Heart left ventricle (tissue), 16 donors: Measurements from ENCODE around the gene ANP32D. TPM values are rescaled to one million over a fixed set of nuclear protein-coding genes. Genes with fewer than 3 reads are reported as not detected.
A peak's percentile ranks its signal among the peaks of the same experiment; 100 is the strongest.

Source experiments
- ATAC-seq, 4 donors: fragments of 200-7000 bp; cut with Tn5 transposase; one replicate each; pipeline ENCODE4 v1.9.1; 2020 to 2022; ENCODE audit warnings: moderate library complexity in 4 of 4, mild to moderate bottlenecking in 3 of 4, moderate number of reproducible peaks in 1 of 4
- DNase-seq, 5 donors: peaks; one replicate each; pipeline ENCODE4 v3.0.0-alpha.2; 2020
- H3K27ac ChIP-seq, 12 donors: fragments of 200-600 bp; sonication (generic) in 4 of 12; one replicate each; pipeline versions ENCODE4 v1.5.0 to v1.8.0; 2016 to 2022; ENCODE audit warnings: mild to moderate bottlenecking in 2 of 12
- H3K27me3 ChIP-seq, 9 donors: fragments of 200-600 bp; sonication (generic) in 2 of 9; one replicate each; pipeline versions ENCODE4 v1.5.1 to v1.8.0; 2016 to 2022; ENCODE audit warnings: mild to moderate bottlenecking in 3 of 9
- H3K36me3 ChIP-seq, 9 donors: fragments of 200-600 bp; sonication (generic) in 2 of 9; one replicate each; pipeline versions ENCODE4 v1.5.0 to v1.8.0; 2018 to 2022; ENCODE audit warnings: mild to moderate bottlenecking in 2 of 9
- H3K4me1 ChIP-seq, 12 donors: fragments of 200-600 bp; sonication (generic) in 4 of 12; one replicate each; pipeline versions ENCODE4 v1.5.0 to v1.8.0; 2016 to 2022; ENCODE audit warnings: mild to moderate bottlenecking in 3 of 12
- H3K4me3 ChIP-seq, 12 donors: fragments of 200-600 bp; sonication (generic) in 4 of 12; one replicate each; pipeline versions ENCODE4 v1.5.0 to v1.8.0; 2017 to 2022; ENCODE audit warnings: mild to moderate bottlenecking in 9 of 12, moderate library complexity in 4 of 12
- H3K9me3 ChIP-seq, 12 donors: fragments of 200-600 bp; sonication (generic) in 4 of 12; one replicate each; pipeline versions ENCODE4 v1.5.0 to v1.8.0; 2016 to 2022; ENCODE audit warnings: mild to moderate bottlenecking in 1 of 12
- POLR2A ChIP-seq, 2 donors: fragments of 450-650 bp; IDR thresholded peaks; one replicate each; pipeline ENCODE4 v1.6.1; 2017; ENCODE audit warnings: antibody characterized with exemption in 2 of 2, mild to moderate bottlenecking in 2 of 2, moderate library complexity in 2 of 2
- whole genome bisulfite sequencing, 4 donors: extraction: QIAGEN DNeasy Blood & Tissue Kit in 2 of 4; methylation state at CpG; one replicate each; pipeline versions ENCODE4 v1.1.5 to v1.1.7; 2013 to 2018; 5-methylcytosine and 5-hydroxymethylcytosine counted together
- intact Hi-C, 10 donors: fragments of 100-400 bp; cut with DNase I; formaldehyde crosslinking; loops; one replicate each; pipeline versions ENCODE4 v1.11.1 to v1.14.2; 2022
- polyA plus RNA-seq, 2 donors: library from polyadenylated mRNA; stranded (reverse); fragments of 200-250 nt; gene quantifications; one replicate each; pipeline ENCODE4 v1.2.3, GENCODE V29; 2013
- total RNA-seq, 9 donors: library from RNA; depleted of rRNA in 2 of 9; stranded (reverse); fragments of >200 nt in 2 of 9; fragmentation: NEBNext Ultra II Directional in 3 of 9; extraction: Animal tissue kit (Norgen Biotek cat#: 25700) in 3 of 9; gene quantifications; one replicate each; pipeline versions ENCODE4 v1.1.0 to v1.2.4, GENCODE V29; 2016 to 2023
- TF ChIP-seq, protein P1 (sequence below), 12 donors: fragments of 200-600 bp; sonication (generic) in 4 of 12; IDR thresholded peaks; one replicate each; pipeline versions ENCODE4 v1.5.0 to v1.8.0; 2018 to 2022; ENCODE audit warnings: antibody characterized with exemption in 12 of 12, mild to moderate bottlenecking in 5 of 12
- donor health status: ischemic (EF 13 %, LVEDD 7.1; RV severe dilation, severe dysfunction).
- donor health status: healthy with polysubstance abuse.
- donor health status: DM: no; HTN: yes; CAD: no.
- donor health status: DM: no; HTN: no; CAD: no.
- donor health status: ischemic (EF 25% LVEDD 6.9; RV normal size, moderate dysfunction).
- donor health status: ischemic (EF 25% LVEDD 5.7; RV mildly dilated, moderate dysfunction).
- donor health status: healthy.
- donor health status: DM: yes; HTN: yes; CAD: no.
- donor health status: ischemic (EF 35%, LVEDD 5.7; RV mildly dilated, moderate dysfunction).
- donor health status: nonischemic (EF 11% LVEDD 7.7; RV severe dilation, severe dysfunction).
- donor health status: DM: yes; HTN: yes; CAD: no.
- donor health status: PGD.
- donor health status: ischemic (EF 29% LVEDD 5.4; RV normal size, mild dysfunction).
- donor health status: nonischemic (EF 23%, LVEDD 6.1; RV moderate dilation, normal function).

ANP32D gene
- total and polyA plus RNA-seq, 11 donors: not detected

DNA sequence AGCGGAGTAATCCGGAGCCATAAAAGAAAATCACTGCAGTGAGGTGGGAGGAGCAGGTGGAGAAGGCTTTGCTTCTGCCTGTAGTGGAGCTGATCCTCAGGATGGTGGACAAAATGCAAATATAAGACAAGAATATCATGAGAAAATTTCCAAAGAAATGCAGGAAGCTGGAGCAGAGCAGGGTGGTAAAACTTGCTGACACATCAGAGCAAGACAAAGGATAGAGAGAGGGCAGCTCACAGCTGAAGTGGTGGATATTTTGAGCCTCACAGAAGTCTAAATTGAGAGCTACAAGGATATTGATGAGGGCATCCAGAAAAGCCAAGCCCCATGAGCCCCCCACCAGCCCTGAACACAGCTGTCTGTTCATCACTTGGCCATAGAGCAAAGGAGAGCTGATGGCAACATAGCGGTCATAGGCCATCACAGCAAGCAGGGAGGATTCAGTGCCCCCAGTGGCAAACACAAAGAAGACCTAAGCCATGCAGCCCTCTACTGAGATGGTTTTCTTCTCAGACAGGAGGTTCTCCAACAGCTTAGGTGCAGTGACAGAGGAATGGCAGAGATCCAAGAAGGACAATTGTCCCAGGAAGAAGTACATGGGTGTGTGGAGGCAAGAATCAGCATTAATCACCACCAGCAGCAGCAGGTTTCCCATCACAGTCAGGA, 30.0 kb upstream of the ANP32D start:
- no peaks in the 10 kb centered on the region for H3K9me3 ChIP-seq
- no peak for TF ChIP-seq POLR2A (IDR thresholded peaks at IDR 0.05)
- TF ChIP-seq, protein P1, sequence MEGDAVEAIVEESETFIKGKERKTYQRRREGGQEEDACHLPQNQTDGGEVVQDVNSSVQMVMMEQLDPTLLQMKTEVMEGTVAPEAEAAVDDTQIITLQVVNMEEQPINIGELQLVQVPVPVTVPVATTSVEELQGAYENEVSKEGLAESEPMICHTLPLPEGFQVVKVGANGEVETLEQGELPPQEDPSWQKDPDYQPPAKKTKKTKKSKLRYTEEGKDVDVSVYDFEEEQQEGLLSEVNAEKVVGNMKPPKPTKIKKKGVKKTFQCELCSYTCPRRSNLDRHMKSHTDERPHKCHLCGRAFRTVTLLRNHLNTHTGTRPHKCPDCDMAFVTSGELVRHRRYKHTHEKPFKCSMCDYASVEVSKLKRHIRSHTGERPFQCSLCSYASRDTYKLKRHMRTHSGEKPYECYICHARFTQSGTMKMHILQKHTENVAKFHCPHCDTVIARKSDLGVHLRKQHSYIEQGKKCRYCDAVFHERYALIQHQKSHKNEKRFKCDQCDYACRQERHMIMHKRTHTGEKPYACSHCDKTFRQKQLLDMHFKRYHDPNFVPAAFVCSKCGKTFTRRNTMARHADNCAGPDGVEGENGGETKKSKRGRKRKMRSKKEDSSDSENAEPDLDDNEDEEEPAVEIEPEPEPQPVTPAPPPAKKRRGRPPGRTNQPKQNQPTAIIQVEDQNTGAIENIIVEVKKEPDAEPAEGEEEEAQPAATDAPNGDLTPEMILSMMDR (IDR thresholded peaks at IDR 0.05): no peak
- no peak overlapping the region for H3K27ac ChIP-seq
- no peak for ATAC-seq
- H3K4me3 ChIP-seq: no peak overlapping the region
- H3K36me3 ChIP-seq: no peaks in the 10 kb centered on the region
- whole genome bisulfite sequencing, 4 donors: 91 to 94% (median 93%) methylated on average over 3 of the region's 3 CpGs
- H3K4me1 ChIP-seq: peaks cover 0 to 15% (median 8%) of the 10 kb centered on the region in 12 donors
- DNase-seq: no peak
- H3K27me3 ChIP-seq: no peaks in the 10 kb centered on the region
- intact Hi-C loops: loop anchor here in 1 of 10 donors (10.0 kb wide), 1 partner anchor 88 kb away; the partner anchor contains the start of gene ZNF641

DNA sequence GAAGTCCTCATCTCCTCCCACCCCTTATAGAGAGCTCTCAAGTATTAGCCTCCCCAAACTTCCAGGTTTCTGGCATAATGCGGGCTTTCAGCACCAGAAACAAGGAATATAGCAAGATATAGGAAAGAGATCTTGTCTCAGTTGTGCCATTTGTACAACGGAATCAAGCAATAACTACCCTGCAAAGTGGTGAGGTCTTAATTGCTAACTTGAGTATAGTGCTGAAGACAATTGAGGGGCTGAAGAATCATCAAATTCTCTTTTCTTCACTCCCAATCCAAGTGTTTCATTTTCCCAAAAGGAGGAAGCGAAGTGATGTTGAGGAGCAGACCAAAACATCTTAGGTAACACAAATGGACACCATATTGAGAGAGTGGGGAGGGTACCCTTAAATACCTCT, 26.8 kb upstream of the ANP32D start:
- ATAC-seq: no peak
- no peaks in the 10 kb centered on the region for H3K36me3 ChIP-seq
- no peak for DNase-seq
- H3K4me3 ChIP-seq: no peak overlapping the region
- H3K27ac ChIP-seq: peak overlapping the region in 1 of 12 donors; percentile 20
- intact Hi-C loops: loop anchor here in 1 of 10 donors (10.0 kb wide), 1 partner anchor 91 kb away; the partner anchor contains the start of gene ZNF641
- peaks cover 0 to 15% (median 8%) of the 10 kb centered on the region in 12 donors for H3K4me1 ChIP-seq
- H3K9me3 ChIP-seq: peaks cover 0 to 13% (median 0%) of the 10 kb centered on the region in 12 donors
- no peaks in the 10 kb centered on the region for H3K27me3 ChIP-seq
- WGBS, 4 donors: 80 to 98% (median 84%) methylated on average over 3 of the region's 3 CpGs
- TF ChIP-seq POLR2A (IDR thresholded peaks at IDR 0.05): no peak
- TF ChIP-seq, protein P1 (IDR thresholded peaks at IDR 0.05): no peak

DNA sequence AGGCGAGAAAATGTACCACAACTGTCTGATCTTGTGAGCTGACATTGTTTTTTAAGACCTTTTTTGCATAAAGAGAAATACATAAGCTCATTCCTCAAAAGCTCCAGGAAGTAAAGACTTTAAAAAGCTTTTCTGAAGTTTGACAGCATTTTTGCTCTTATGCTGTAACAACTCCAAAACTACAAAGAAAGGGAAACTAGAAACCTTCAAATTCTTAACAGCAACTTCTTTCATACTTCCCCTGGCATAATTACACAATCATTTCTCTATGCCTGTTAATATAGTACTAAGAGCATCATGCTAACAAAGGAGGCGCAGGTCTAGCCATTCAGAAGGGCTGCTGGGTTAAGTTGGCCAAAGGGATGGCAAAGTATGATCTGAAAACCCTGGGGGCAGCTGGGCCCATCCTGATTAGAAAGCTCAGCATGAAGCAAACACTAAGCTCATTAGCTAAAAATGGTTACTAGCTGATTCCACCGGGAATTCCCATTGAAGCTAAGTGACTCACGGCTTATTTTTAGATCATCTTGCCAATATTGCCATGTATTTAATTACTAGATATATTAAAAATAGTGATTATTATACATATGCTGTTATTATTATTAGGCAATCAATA, 26.1 kb upstream of the ANP32D start:
- ATAC-seq: peak in 3 of 4 donors; percentile 52 to 79 (median 61)
- Histone ChIP-seq H3K27ac (peak overlapping the region in 4 of 12 donors; percentile 2 to 51 (median 30)), H3K9me3 (peaks cover 0 to 14% (median 0%) of the 10 kb centered on the region in 12 donors), H3K36me3 (no peaks in the 10 kb centered on the region), H3K4me1 (peaks cover 0 to 15% (median 8%) of the 10 kb centered on the region in 12 donors), H3K4me3 (no peak overlapping the region), H3K27me3 (no peaks in the 10 kb centered on the region)
- DNase-seq: peak in 2 of 5 donors; percentile 12 to 22
- TF ChIP-seq, protein P1 (IDR thresholded peaks at IDR 0.05): no peak
- no peak for TF ChIP-seq POLR2A (IDR thresholded peaks at IDR 0.05)
- intact Hi-C loops: loop anchor here in 1 of 10 donors (10.0 kb wide), 1 partner anchor 91 kb away; the partner anchor contains the start of gene ZNF641
- 33 to 46% (median 37%) methylated on average over 4 of the region's 4 CpGs for WGBS, 4 donors

DNA sequence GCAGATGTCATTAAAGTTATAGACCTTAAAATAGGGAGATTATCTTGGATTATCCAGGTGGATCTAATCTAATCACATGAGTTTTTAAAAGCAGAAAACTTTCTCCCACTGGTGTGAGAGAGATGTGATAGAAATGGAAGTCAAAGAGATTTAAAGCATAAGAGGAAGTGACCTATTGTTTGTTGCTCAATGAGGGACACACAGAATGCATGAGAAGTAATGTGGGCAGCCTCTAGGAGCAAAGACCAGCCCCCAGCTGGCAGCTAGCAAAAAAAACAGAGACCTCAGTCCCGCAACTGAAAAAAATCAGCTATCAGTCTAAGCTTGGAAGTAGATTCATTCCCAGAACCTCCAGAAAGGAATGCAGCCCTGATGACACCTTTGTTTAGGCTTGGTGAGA, 24.6 kb upstream of the ANP32D start:
- WGBS, 4 donors: 67 to 79% (median 78%) methylated on average over 1 of the region's 1 CpG
- intact Hi-C loops: loop anchor here in 1 of 10 donors (10.0 kb wide), 1 partner anchor 93 kb away; the partner anchor contains the start of gene ZNF641
- Histone ChIP-seq H3K27me3 (no peaks in the 10 kb centered on the region), H3K9me3 (peaks cover 0 to 14% (median 0%) of the 10 kb centered on the region in 12 donors), H3K27ac (no peak overlapping the region), H3K4me1 (peaks cover 0 to 15% (median 8%) of the 10 kb centered on the region in 12 donors), H3K4me3 (no peak overlapping the region), H3K36me3 (no peaks in the 10 kb centered on the region)
- no peak for TF ChIP-seq POLR2A (IDR thresholded peaks at IDR 0.05)
- TF ChIP-seq, protein P1 (IDR thresholded peaks at IDR 0.05): no peak
- no peak for ATAC-seq
- no peak for DNase-seq
